ENCODE measurements around the gene BRWD1.
"Not testable (repeated sequence)": the region's sequence is repeated elsewhere in the genome, so short reads cannot be mapped to it uniquely, and the experiment has no call there.

BRWD1 gene

DNA sequence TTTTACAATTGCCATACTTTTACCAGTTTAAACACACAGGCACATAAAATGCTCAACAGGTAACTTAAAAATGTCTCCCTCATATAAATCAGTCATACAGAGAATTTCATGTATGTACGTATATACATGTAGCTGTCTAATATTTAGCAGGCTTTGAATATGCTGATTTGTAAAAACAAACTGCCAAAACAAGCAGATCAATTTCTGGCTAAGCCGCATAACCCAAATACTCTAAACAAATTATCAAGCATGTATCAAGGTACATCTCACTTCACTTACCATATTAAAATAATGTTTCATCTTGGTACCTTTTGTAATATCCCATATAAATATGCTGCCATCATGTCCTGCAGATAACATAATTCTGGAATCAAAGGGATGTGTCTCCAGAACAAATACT is 43.8 kb downstream of the BRWD1 start:
- H3K36me3 ChIP-seq (ENCODE audit: insufficient read depth, low read length) = peaks cover 46% of the 10 kb centered on the region
- no peak overlapping the region for H3K4me3 ChIP-seq (ENCODE audit: low read length)
- H3K9ac ChIP-seq (ENCODE audit: low read depth, low read length) = no peak overlapping the region
- H3K4me1 ChIP-seq (ENCODE audit: control insufficient read depth, insufficient read depth, low read length) = no peaks in the 10 kb centered on the region
- H3K27me3 ChIP-seq (ENCODE audit: control insufficient read depth, insufficient read depth, low read length) = no peaks in the 10 kb centered on the region
- H3K9me3 ChIP-seq (replicated peaks; ENCODE audit: low read length) = no peaks in the 10 kb centered on the region
- H3K4me2 ChIP-seq (ENCODE audit: low read length) = no peak overlapping the region

DNA sequence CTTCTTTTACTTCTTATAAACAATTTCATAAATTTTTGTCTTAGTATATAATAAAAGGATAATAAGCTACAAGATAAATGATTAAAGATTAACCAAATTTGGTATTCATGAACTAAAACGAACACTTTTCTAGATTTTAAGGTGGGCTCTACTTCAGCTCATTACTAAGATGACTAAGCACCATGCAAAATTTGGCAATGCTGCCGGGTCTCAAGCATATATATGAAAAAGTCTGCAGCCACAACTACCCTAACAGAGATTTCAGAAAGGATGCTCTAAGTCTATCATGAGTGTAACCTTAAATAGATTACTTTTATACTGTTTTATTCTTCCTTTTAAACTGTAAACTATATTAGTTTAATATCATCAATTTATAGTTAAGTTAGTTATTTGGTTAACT is 47.8 kb downstream of the BRWD1 start:
- Histone ChIP-seq H3K36me3 (ENCODE audit: insufficient read depth, low read length) (peaks cover 45% of the 10 kb centered on the region), H3K4me2 (ENCODE audit: low read length) (no peak overlapping the region)

DNA sequence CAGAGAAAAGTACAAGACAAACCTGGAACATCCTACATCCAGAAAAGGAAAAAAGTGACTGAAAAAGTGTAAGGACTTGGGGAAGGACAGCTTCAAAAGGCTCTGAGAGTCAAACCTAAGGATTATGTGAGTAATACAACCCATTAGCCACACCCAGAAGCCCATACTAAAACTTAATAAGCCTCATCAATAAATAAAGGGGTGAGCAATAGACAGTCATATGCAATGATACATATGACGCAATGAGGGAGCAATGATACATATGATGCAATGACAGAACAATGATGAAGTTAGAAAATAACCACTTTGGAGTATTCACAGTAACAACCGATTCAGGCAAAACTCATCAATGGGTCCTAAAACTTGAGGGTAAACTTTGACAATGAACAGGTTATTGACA is 50.1 kb downstream of the BRWD1 start:
- no peak overlapping the region for H3K9ac ChIP-seq (ENCODE audit: low read depth, low read length)
- no peak overlapping the region for H3K4me3 ChIP-seq (ENCODE audit: low read length)
- peaks cover 2% of the 10 kb centered on the region for H3K4me1 ChIP-seq (ENCODE audit: control insufficient read depth, insufficient read depth, low read length)
- H3K9me3 ChIP-seq (replicated peaks; ENCODE audit: low read length) = no peaks in the 10 kb centered on the region
- H3K27me3 ChIP-seq (ENCODE audit: control insufficient read depth, insufficient read depth, low read length) = no peaks in the 10 kb centered on the region
- peaks cover 45% of the 10 kb centered on the region for H3K36me3 ChIP-seq (ENCODE audit: insufficient read depth, low read length)
- H3K4me2 ChIP-seq (ENCODE audit: low read length) = no peak overlapping the region

More for the DNA sequence above, 47.8 kb downstream of the BRWD1 start:
- Histone ChIP-seq H3K4me3 (ENCODE audit: low read length) (no peak overlapping the region), H3K27me3 (ENCODE audit: control insufficient read depth, insufficient read depth, low read length) (no peaks in the 10 kb centered on the region), H3K9me3 (replicated peaks; ENCODE audit: low read length) (no peaks in the 10 kb centered on the region), H3K9ac (ENCODE audit: low read depth, low read length) (no peak overlapping the region), H3K4me1 (ENCODE audit: control insufficient read depth, insufficient read depth, low read length) (peaks cover 2% of the 10 kb centered on the region)

DNA sequence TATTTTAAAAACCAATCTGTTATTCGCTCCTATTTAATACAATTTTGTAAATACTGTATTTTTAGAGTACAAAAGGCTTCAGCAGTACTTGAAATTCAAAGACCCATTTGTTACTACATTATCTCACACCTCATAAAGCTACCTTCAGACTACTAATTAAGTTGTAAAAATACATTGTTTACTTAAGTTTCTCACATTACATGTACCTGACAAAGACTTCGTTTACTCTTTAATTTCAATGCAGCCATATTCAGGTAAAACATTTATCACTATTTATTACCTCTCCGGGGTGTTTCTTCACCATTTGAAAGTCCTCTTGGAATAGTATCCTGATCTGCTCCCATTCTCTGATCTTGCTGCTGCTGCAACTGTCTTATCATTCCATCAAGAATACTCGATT is 55.2 kb downstream of the BRWD1 start:
- Histone ChIP-seq H3K9ac (ENCODE audit: low read depth, low read length) (no peak overlapping the region), H3K9me3 (replicated peaks; ENCODE audit: low read length) (no peaks in the 10 kb centered on the region), H3K36me3 (ENCODE audit: insufficient read depth, low read length) (peaks cover 42% of the 10 kb centered on the region), H3K4me1 (ENCODE audit: control insufficient read depth, insufficient read depth, low read length) (peaks cover 1% of the 10 kb centered on the region), H3K4me2 (ENCODE audit: low read length) (no peak overlapping the region), H3K4me3 (ENCODE audit: low read length) (no peak overlapping the region), H3K27me3 (ENCODE audit: control insufficient read depth, insufficient read depth, low read length) (no peaks in the 10 kb centered on the region)

DNA sequence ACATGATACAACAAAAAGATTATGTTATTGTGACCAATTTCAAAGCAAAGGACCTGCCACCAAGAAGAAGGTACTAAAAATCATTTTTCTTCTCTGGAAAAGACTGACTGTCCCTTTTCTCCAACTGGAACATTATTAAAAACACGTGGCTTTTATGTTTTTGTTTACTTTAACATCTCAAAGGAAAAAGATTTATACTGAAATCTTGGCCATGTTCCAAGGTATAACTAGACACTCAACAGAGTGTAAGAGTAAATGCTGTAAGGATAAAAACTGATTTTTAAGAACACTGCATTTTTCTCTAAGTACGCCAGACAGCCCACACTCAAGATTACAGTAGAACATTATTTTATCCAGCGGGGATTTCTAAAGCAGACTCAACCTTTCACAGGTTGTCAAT is 62.1 kb downstream of the BRWD1 start:
- Histone ChIP-seq H3K4me2 (ENCODE audit: low read length) (no peak overlapping the region), H3K36me3 (ENCODE audit: insufficient read depth, low read length) (peaks cover 38% of the 10 kb centered on the region), H3K4me3 (ENCODE audit: low read length) (no peak overlapping the region), H3K9me3 (replicated peaks; ENCODE audit: low read length) (no peaks in the 10 kb centered on the region), H3K27me3 (ENCODE audit: control insufficient read depth, insufficient read depth, low read length) (no peaks in the 10 kb centered on the region), H3K4me1 (ENCODE audit: control insufficient read depth, insufficient read depth, low read length) (no peaks in the 10 kb centered on the region), H3K9ac (ENCODE audit: low read depth, low read length) (no peak overlapping the region)

DNA sequence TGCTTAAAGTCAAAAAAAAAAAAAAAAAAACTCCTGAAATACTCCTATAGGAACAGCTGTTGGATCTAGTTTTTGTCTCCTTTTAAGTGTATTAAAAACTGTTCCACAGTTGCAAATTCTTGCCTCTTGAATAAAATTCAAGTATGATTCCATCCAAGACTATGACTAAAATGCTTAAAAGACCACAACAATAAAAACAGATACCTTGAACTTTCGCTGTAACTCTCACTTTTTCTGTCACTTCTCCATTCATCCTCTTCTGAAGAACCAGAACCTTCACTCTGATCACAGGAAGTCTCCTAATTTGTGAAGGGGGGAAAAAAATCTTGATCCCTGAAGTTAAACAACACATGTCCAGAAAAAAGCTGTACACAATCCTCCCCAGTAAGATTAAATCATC is 75.2 kb downstream of the BRWD1 start:
- peaks cover 64% of the 10 kb centered on the region for H3K36me3 ChIP-seq (ENCODE audit: insufficient read depth, low read length)

DNA sequence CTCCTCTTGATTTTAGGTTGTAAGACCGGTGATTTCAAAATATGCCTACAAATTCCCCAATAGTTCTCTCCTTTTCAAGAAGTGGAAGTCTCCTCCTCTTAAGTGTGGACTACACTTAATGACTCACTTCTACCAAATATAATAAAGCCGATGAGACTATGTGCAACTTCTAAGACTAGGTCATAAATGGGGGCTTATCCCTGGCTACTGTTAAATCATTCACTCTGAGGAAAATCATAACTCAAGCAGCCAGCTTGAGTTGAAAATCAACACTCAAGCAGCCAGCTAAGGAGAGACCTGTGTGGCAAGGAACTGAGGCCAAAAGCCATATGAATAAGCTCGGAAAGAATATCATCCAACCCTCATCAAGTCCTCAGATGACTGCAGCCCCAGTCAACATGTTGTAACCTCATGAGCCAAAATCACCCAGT is 80.6 kb downstream of the BRWD1 start:
- H3K36me3 ChIP-seq (ENCODE audit: insufficient read depth, low read length) = peaks cover 59% of the 10 kb centered on the region
- H3K4me3 ChIP-seq (ENCODE audit: low read length) = no peak overlapping the region
- no peak overlapping the region for H3K4me2 ChIP-seq (ENCODE audit: low read length)
- H3K9ac ChIP-seq (ENCODE audit: low read depth, low read length) = no peak overlapping the region
- peaks cover 2% of the 10 kb centered on the region for H3K4me1 ChIP-seq (ENCODE audit: control insufficient read depth, insufficient read depth, low read length)
- no peaks in the 10 kb centered on the region for H3K27me3 ChIP-seq (ENCODE audit: control insufficient read depth, insufficient read depth, low read length)
- H3K9me3 ChIP-seq (replicated peaks; ENCODE audit: low read length) = no peaks in the 10 kb centered on the region

More for the DNA sequence above, 75.2 kb downstream of the BRWD1 start:
- no peak overlapping the region for H3K4me3 ChIP-seq (ENCODE audit: low read length)
- H3K4me2 ChIP-seq (ENCODE audit: low read length) = no peak overlapping the region
- peaks cover 6% of the 10 kb centered on the region for H3K4me1 ChIP-seq (ENCODE audit: control insufficient read depth, insufficient read depth, low read length)
- H3K27me3 ChIP-seq (ENCODE audit: control insufficient read depth, insufficient read depth, low read length) = no peaks in the 10 kb centered on the region
- no peak overlapping the region for H3K9ac ChIP-seq (ENCODE audit: low read depth, low read length)
- H3K9me3 ChIP-seq (replicated peaks; ENCODE audit: low read length) = no peaks in the 10 kb centered on the region

DNA sequence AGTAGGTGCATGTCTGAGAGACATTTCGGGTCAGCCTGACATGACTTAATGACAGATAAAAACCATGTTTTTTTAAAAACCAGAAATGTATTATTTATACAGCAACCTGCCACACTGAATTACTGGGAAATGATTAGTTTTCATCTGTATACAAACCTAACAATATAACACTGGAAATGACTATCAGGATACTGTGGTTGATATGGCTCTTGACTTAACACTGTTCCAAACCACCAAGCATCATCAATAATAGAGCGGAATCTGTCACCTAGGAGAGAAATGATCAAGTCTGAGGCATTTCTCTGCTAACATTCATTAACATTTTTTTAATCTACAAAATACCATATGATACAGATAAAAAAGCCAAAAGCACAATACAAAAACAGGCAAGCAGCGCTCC is 88.5 kb downstream of the BRWD1 start:
- Histone ChIP-seq H3K36me3 (ENCODE audit: insufficient read depth, low read length) (peaks cover 27% of the 10 kb centered on the region), H3K27me3 (ENCODE audit: control insufficient read depth, insufficient read depth, low read length) (no peaks in the 10 kb centered on the region), H3K9me3 (replicated peaks; ENCODE audit: low read length) (no peaks in the 10 kb centered on the region), H3K4me3 (ENCODE audit: low read length) (no peak overlapping the region), H3K9ac (ENCODE audit: low read depth, low read length) (no peak overlapping the region), H3K4me2 (ENCODE audit: low read length) (no peak overlapping the region), H3K4me1 (ENCODE audit: control insufficient read depth, insufficient read depth, low read length) (no peaks in the 10 kb centered on the region)

DNA sequence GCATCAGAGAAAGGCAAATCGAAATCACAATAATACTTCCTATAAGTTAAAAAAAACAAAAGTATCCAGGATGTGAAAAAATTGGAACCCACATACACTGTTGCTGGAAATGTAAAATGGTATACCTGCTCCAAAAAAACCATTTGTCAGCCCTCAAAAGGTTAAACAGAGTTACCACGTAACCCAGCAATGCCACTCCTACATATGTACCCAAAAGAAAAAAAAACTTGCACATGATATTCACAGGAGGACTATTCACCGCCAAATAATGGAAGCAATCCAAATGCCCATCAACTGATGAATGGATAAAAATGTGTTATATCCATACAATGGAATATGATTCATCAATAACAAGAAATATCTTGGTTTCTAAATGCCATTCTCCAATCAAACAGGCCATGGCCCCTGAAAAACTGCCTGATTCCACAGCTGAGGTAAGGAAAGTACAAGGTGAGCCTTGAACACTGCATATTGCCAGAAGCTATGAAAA is 91.4 kb downstream of the BRWD1 start:
- Histone ChIP-seq H3K4me2 (ENCODE audit: low read length) (no peak overlapping the region), H3K4me1 (ENCODE audit: control insufficient read depth, insufficient read depth, low read length) (no peaks in the 10 kb centered on the region), H3K9me3 (replicated peaks; ENCODE audit: low read length) (no peaks in the 10 kb centered on the region), H3K36me3 (ENCODE audit: insufficient read depth, low read length) (peaks cover 38% of the 10 kb centered on the region), H3K9ac (ENCODE audit: low read depth, low read length) (no peak overlapping the region), H3K27me3 (ENCODE audit: control insufficient read depth, insufficient read depth, low read length) (no peaks in the 10 kb centered on the region), H3K4me3 (ENCODE audit: low read length) (no peak overlapping the region)

DNA sequence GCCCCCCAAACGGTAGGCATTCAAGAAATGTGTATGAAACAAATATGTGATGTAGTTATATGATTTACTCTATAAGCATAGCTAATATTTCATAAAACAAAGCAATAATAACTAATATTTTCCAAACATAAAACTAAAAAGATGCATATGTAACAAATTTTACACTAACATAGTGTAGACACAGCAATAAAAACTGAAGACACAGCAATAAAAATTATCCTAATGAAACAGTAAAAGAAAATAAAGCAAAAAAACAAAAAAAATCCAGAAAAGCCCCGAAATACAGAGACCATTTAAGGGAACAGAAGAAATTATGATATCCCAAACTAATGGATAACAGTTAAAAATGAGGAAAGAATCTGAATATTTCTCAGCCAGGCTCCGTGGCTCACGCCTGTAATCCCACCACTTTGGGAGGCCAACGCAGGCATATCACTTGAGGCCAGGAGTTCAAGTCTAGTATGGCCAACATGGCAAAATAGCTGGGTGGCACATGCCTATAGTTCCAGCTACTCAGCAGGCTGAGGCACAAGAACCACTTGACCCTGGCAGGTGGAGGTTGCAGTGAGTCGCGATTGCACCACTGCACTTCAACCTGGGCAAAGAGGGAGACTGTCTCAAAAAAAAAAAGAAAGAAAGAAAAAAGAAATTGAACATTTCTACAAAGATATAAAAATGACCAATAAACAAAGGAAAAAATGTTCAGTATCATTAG is 92.0 kb downstream of the BRWD1 start:
- Histone ChIP-seq H3K9me3 (replicated peaks; ENCODE audit: low read length) (no peaks in the 10 kb centered on the region), H3K36me3 (ENCODE audit: insufficient read depth, low read length) (peaks cover 38% of the 10 kb centered on the region), H3K4me2 (ENCODE audit: low read length) (no peak overlapping the region), H3K4me1 (ENCODE audit: control insufficient read depth, insufficient read depth, low read length) (no peaks in the 10 kb centered on the region), H3K4me3 (ENCODE audit: low read length) (no peak overlapping the region), H3K9ac (ENCODE audit: low read depth, low read length) (no peak overlapping the region), H3K27me3 (ENCODE audit: control insufficient read depth, insufficient read depth, low read length) (no peaks in the 10 kb centered on the region)

DNA sequence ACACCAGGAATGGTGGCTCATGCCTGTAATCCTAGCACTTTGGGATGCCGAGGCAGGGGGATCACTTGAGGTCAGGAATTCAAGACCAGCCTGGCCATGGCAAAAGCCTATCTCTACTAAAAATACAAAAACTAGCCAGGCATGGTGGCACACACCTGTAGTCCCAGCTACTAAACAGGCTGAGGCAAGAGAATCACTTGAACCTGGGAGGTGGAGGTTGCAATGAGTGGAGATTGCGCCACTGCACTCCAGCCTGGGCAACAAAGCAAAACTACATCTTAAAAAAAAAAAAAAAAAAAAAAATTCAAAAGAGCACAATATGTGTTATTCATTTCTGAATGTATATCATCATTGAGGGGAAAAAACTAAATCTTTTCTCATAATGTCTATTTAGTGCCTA is 92.6 kb downstream of the BRWD1 start:
- H3K4me2 ChIP-seq (ENCODE audit: low read length); H3K9me3 ChIP-seq (replicated peaks; ENCODE audit: low read length); H3K27me3 ChIP-seq (ENCODE audit: control insufficient read depth, insufficient read depth, low read length); H3K9ac ChIP-seq (ENCODE audit: low read depth, low read length); H3K4me3 ChIP-seq (ENCODE audit: low read length); H3K4me1 ChIP-seq (ENCODE audit: control insufficient read depth, insufficient read depth, low read length): not testable (repeated sequence)
- H3K36me3 ChIP-seq (ENCODE audit: insufficient read depth, low read length) = peaks cover 38% of the 10 kb centered on the region

DNA sequence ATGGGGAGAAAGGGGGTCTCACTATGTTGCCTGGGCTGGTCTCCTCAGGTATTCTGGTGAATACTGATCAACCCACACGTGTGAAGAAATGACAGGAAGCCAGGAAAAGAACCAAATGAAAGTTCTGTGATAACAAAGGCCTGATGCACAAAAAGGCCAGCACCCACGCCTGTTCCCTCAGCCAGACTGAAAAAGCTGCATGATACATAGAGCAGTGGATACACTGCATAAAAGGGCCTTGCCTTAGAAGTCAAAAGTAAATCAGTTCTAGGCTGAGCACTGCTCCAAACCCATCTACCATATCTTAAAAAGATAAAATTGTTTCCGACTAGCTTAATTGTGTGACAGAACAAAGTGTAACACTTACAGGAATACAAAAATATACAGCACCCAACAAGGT is 93.3 kb downstream of the BRWD1 start:
- Histone ChIP-seq H3K36me3 (ENCODE audit: insufficient read depth, low read length) (peaks cover 39% of the 10 kb centered on the region), H3K4me2 (ENCODE audit: low read length) (no peak overlapping the region)

More for the DNA sequence above, 93.3 kb downstream of the BRWD1 start:
- Histone ChIP-seq H3K4me1 (ENCODE audit: control insufficient read depth, insufficient read depth, low read length) (no peaks in the 10 kb centered on the region), H3K27me3 (ENCODE audit: control insufficient read depth, insufficient read depth, low read length) (no peaks in the 10 kb centered on the region), H3K9me3 (replicated peaks; ENCODE audit: low read length) (no peaks in the 10 kb centered on the region), H3K4me3 (ENCODE audit: low read length) (no peak overlapping the region), H3K9ac (ENCODE audit: low read depth, low read length) (no peak overlapping the region)

Measured in skeletal muscle satellite cell (primary cell).